HG02973 (cell line): Measurements from ENCODE around the gene IRS2.

Source experiments
- ATAC-seq: cut with Tn5 transposase; IDR thresholded peaks from one replicate; pipeline ENCODE4 v1.9.1; 2021; ENCODE audit warnings: moderate library complexity; ENCODE audit not compliant: unreplicated experiment

IRS2 gene

GRCh38 chr13:109712124-109712722 lies 74.2 kb downstream of the IRS2 start:
- no peak for ATAC-seq

- no peak for ATAC-seq
Measured at GRCh38 chr13:109707742-109708617, 78.4 kb downstream of the IRS2 start.

DNA sequence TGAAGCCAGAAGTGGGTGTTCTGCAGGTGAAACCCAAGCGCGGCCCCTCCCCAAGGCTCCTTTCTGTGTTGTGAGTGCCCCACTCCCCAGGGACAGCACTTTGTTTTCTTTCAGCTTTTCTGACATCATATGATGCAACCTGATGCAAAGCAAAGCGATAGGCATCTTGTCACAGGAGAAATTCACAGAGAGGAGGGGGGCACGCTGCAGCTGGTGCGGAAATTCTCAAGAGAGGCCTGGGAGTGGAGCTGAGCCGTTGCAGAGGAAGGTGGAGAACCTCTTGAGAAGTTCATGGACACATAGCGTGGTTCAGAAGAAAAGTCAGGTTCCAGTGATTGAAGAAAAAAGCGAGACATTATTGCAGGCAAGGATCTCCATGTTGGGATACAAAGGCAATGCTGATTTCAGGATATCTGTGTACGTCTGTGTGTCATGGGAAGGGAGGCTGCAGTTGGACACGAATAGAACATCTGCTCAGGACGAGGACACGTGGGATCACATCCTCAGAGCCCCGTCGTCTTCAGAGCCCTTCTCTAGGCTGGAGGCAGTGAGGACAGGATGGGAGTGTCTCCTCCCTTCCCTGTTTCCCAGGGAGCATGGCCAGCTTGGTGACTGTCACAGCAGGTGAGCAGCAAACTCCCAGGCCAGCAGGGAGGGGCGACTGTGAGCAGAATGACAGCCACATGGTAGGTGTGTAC lies 79.2 kb downstream of the IRS2 start:
- no peak for ATAC-seq

GRCh38 chr13:109706015-109706715 lies 80.2 kb downstream of the IRS2 start:
- ATAC-seq: no peak

DNA sequence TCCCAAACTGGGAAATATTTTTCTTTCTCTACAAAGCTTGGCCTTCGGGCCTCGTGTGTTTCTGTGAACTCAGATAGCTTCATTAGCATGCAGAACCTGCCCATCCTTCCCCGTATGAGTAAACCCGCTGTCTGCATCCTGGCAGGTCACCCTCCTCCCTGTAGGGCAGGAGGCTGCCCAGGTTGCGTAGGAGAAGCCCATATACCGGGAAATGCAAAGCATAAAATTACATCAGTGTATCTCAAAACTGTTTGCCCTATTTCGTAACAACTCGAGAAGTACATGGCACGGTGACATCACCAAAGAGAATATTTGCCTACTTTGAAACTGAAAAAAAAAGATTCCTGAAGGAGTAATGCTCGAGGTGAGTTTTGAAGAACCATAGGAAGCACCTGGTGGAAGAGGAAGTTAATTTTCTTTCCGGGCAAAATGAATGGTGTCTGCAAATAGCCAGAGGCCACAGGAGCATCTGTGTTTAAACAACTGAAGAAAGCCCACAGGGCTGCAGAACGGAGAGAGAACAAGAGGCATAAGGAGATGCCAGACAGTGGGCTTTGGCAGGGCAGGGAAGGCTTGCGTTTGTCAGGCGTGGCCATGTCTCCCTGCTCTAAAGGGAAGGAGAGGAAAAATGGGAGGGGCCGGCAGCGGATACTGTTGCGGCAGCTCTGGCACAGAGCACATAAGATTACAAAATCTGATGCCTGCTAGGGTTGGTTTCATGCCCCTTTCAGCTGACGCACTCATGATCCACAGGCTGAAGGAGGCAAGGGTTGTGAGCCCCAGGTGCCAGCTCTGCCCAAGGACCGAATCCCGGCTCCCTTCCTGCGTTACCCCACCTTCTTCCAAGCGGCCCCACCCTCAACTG lies 81.4 kb downstream of the IRS2 start:
- ATAC-seq: no peak

DNA sequence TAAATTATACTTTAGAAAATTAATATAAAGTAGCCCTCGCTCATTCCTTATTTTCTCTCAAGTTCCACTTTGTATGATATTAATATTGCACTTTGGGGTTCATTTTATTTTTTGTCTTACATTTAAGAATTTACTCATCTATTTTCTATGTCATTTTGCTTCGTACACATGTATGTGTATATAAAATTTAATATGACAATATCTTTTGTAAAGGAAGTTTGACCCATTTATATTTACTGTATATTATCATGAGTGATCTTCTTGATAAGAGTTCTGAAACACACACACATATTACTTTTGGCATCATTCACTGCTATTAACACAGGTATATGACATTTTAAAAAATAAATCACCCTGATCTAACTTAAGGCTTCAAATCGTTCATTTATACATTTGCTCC lies 83.1 kb downstream of the IRS2 start:
- no peak for ATAC-seq
